GM12892 (cell line): Measurements from ENCODE around the gene PPP1R9A.

ENCODE experiments used
- POLR2A ChIP-seq: IDR thresholded peaks from 2 replicates; pipeline ENCODE4 v1.6.1; 2011; ENCODE audit warnings: low read depth, low read length, control low read depth
- POLR2AphosphoS5 ChIP-seq: IDR thresholded peaks from 2 replicates; pipeline ENCODE4 v1.6.1; 2011; ENCODE audit warnings: low read depth, low read length, control low read depth

- TF ChIP-seq POLR2A (no peak), POLR2AphosphoS5 (no peak)
These were observed 390.7 kb downstream of the PPP1R9A start for GRCh38 chr7:95298091-95298490.
